ENCODE results near the gene RAB3IL1.

RAB3IL1 gene

GRCh38 chr11:61918251-61918937 lies 1.0 kb upstream of the RAB3IL1 start:
- Histone ChIP-seq H3K27ac (ENCODE audit: low read length) (peak overlapping the region; percentile 49), H3K4me3 (ENCODE audit: low read length in 2 of 2) (peak overlapping the region; percentile 70 to 74), H3K27me3 (ENCODE audit: control insufficient read depth in 1 of 2, insufficient read depth in 2 of 2, low read length in 2 of 2) (peaks cover 10% of the 10 kb centered on the region in 2 donors)

GRCh38 chr11:61916737-61917333 lies 531 bp downstream of the RAB3IL1 start:
- Histone ChIP-seq H3K9me3 (ENCODE audit: control insufficient read depth in 2 of 2, low read length in 2 of 2) (no peaks in the 10 kb centered on the region), H3K36me3 (ENCODE audit: control insufficient read depth in 2 of 2, insufficient read depth in 2 of 2, low read length in 2 of 2) (no peaks in the 10 kb centered on the region), H3K27ac (ENCODE audit: low read length) (no peak overlapping the region), H3K4me1 (ENCODE audit: control insufficient read depth, insufficient read depth, low read length) (peaks cover 43% of the 10 kb centered on the region), H3K9ac (ENCODE audit: low read length in 2 of 2) (peak overlapping the region in 1 of 2 donors; percentile 62), H3K4me3 (ENCODE audit: low read length in 2 of 2) (peak overlapping the region; percentile 26 to 74), H3K27me3 (ENCODE audit: control insufficient read depth in 1 of 2, insufficient read depth in 2 of 2, low read length in 2 of 2) (peaks cover 8 to 10% of the 10 kb centered on the region in 2 donors)

More at GRCh38 chr11:61918251-61918937, 1.0 kb upstream of the RAB3IL1 start:
- Histone ChIP-seq H3K9ac (ENCODE audit: low read length in 2 of 2) (peak overlapping the region; percentile 72 to 74), H3K9me3 (ENCODE audit: control insufficient read depth in 2 of 2, low read length in 2 of 2) (no peaks in the 10 kb centered on the region), H3K36me3 (ENCODE audit: control insufficient read depth in 2 of 2, insufficient read depth in 2 of 2, low read length in 2 of 2) (no peaks in the 10 kb centered on the region), H3K4me1 (ENCODE audit: control insufficient read depth, insufficient read depth, low read length) (peaks cover 41% of the 10 kb centered on the region)

GRCh38 chr11:61914471-61915171 lies 2.7 kb downstream of the RAB3IL1 start:
- Histone ChIP-seq H3K9ac (ENCODE audit: low read length in 2 of 2) (no peak overlapping the region), H3K27ac (ENCODE audit: low read length) (no peak overlapping the region), H3K4me3 (ENCODE audit: low read length in 2 of 2) (no peak overlapping the region), H3K27me3 (ENCODE audit: control insufficient read depth in 1 of 2, insufficient read depth in 2 of 2, low read length in 2 of 2) (peaks cover under 1 to 3% of the 10 kb centered on the region in 2 donors), H3K36me3 (ENCODE audit: control insufficient read depth in 2 of 2, insufficient read depth in 2 of 2, low read length in 2 of 2) (no peaks in the 10 kb centered on the region), H3K4me1 (ENCODE audit: control insufficient read depth, insufficient read depth, low read length) (peaks cover 33% of the 10 kb centered on the region), H3K9me3 (ENCODE audit: control insufficient read depth in 2 of 2, low read length in 2 of 2) (no peaks in the 10 kb centered on the region)

- no peak overlapping the region for H3K4me3 ChIP-seq (ENCODE audit: low read length in 2 of 2)
- no peaks in the 10 kb centered on the region for H3K36me3 ChIP-seq (ENCODE audit: control insufficient read depth in 2 of 2, insufficient read depth in 2 of 2, low read length in 2 of 2)
- no peaks in the 10 kb centered on the region for H3K9me3 ChIP-seq (ENCODE audit: control insufficient read depth in 2 of 2, low read length in 2 of 2)
- H3K27ac ChIP-seq (ENCODE audit: low read length) = no peak overlapping the region
- H3K4me1 ChIP-seq (ENCODE audit: control insufficient read depth, insufficient read depth, low read length) = peaks cover 36% of the 10 kb centered on the region
- no peak overlapping the region for H3K9ac ChIP-seq (ENCODE audit: low read length in 2 of 2)
- H3K27me3 ChIP-seq (ENCODE audit: control insufficient read depth in 1 of 2, insufficient read depth in 2 of 2, low read length in 2 of 2) = no peaks in the 10 kb centered on the region
These were observed 3.5 kb downstream of the RAB3IL1 start for GRCh38 chr11:61913699-61914395.

GRCh38 chr11:61912991-61913698 lies 4.2 kb downstream of the RAB3IL1 start:
- no peak overlapping the region for H3K27ac ChIP-seq (ENCODE audit: low read length)
- no peak overlapping the region for H3K9ac ChIP-seq (ENCODE audit: low read length in 2 of 2)

GRCh38 chr11:61912530-61912898 lies 4.9 kb downstream of the RAB3IL1 start:
- no peaks in the 10 kb centered on the region for H3K27me3 ChIP-seq (ENCODE audit: control insufficient read depth in 1 of 2, insufficient read depth in 2 of 2, low read length in 2 of 2)
- H3K4me3 ChIP-seq (ENCODE audit: low read length in 2 of 2) = no peak overlapping the region
- no peak overlapping the region for H3K9ac ChIP-seq (ENCODE audit: low read length in 2 of 2)
- H3K4me1 ChIP-seq (ENCODE audit: control insufficient read depth, insufficient read depth, low read length) = peaks cover 33% of the 10 kb centered on the region
- H3K9me3 ChIP-seq (ENCODE audit: control insufficient read depth in 2 of 2, low read length in 2 of 2) = no peaks in the 10 kb centered on the region
- no peaks in the 10 kb centered on the region for H3K36me3 ChIP-seq (ENCODE audit: control insufficient read depth in 2 of 2, insufficient read depth in 2 of 2, low read length in 2 of 2)
- no peak overlapping the region for H3K27ac ChIP-seq (ENCODE audit: low read length)

More at GRCh38 chr11:61912991-61913698, 4.2 kb downstream of the RAB3IL1 start:
- H3K27me3 ChIP-seq (ENCODE audit: control insufficient read depth in 1 of 2, insufficient read depth in 2 of 2, low read length in 2 of 2) = no peaks in the 10 kb centered on the region
- peaks cover 37% of the 10 kb centered on the region for H3K4me1 ChIP-seq (ENCODE audit: control insufficient read depth, insufficient read depth, low read length)
- H3K36me3 ChIP-seq (ENCODE audit: control insufficient read depth in 2 of 2, insufficient read depth in 2 of 2, low read length in 2 of 2) = no peaks in the 10 kb centered on the region
- no peak overlapping the region for H3K4me3 ChIP-seq (ENCODE audit: low read length in 2 of 2)
- H3K9me3 ChIP-seq (ENCODE audit: control insufficient read depth in 2 of 2, low read length in 2 of 2) = no peaks in the 10 kb centered on the region

- Histone ChIP-seq H3K9ac (ENCODE audit: low read length in 2 of 2) (no peak overlapping the region), H3K27ac (ENCODE audit: low read length) (peak overlapping the region; percentile 18), H3K27me3 (ENCODE audit: control insufficient read depth in 1 of 2, insufficient read depth in 2 of 2, low read length in 2 of 2) (no peaks in the 10 kb centered on the region), H3K36me3 (ENCODE audit: control insufficient read depth in 2 of 2, insufficient read depth in 2 of 2, low read length in 2 of 2) (peaks cover 0 to under 1% of the 10 kb centered on the region in 2 donors), H3K9me3 (ENCODE audit: control insufficient read depth in 2 of 2, low read length in 2 of 2) (no peaks in the 10 kb centered on the region), H3K4me1 (ENCODE audit: control insufficient read depth, insufficient read depth, low read length) (peaks cover 32% of the 10 kb centered on the region), H3K4me3 (ENCODE audit: low read length in 2 of 2) (no peak overlapping the region)
These were observed 5.5 kb downstream of the RAB3IL1 start for GRCh38 chr11:61911701-61912529.

GRCh38 chr11:61911128-61911700 lies 6.2 kb downstream of the RAB3IL1 start:
- Histone ChIP-seq H3K36me3 (ENCODE audit: control insufficient read depth in 2 of 2, insufficient read depth in 2 of 2, low read length in 2 of 2) (peaks cover 4 to 5% of the 10 kb centered on the region in 2 donors), H3K27ac (ENCODE audit: low read length) (no peak overlapping the region), H3K9ac (ENCODE audit: low read length in 2 of 2) (no peak overlapping the region), H3K27me3 (ENCODE audit: control insufficient read depth in 1 of 2, insufficient read depth in 2 of 2, low read length in 2 of 2) (no peaks in the 10 kb centered on the region), H3K4me1 (ENCODE audit: control insufficient read depth, insufficient read depth, low read length) (peaks cover 32% of the 10 kb centered on the region), H3K9me3 (ENCODE audit: control insufficient read depth in 2 of 2, low read length in 2 of 2) (no peaks in the 10 kb centered on the region), H3K4me3 (ENCODE audit: low read length in 2 of 2) (no peak overlapping the region)

- Histone ChIP-seq H3K36me3 (ENCODE audit: control insufficient read depth in 2 of 2, insufficient read depth in 2 of 2, low read length in 2 of 2) (peaks cover 4 to 8% of the 10 kb centered on the region in 2 donors), H3K9me3 (ENCODE audit: control insufficient read depth in 2 of 2, low read length in 2 of 2) (no peaks in the 10 kb centered on the region), H3K9ac (ENCODE audit: low read length in 2 of 2) (no peak overlapping the region), H3K4me1 (ENCODE audit: control insufficient read depth, insufficient read depth, low read length) (peaks cover 32% of the 10 kb centered on the region), H3K27ac (ENCODE audit: low read length) (no peak overlapping the region), H3K27me3 (ENCODE audit: control insufficient read depth in 1 of 2, insufficient read depth in 2 of 2, low read length in 2 of 2) (no peaks in the 10 kb centered on the region), H3K4me3 (ENCODE audit: low read length in 2 of 2) (no peak overlapping the region)
These were observed 6.9 kb downstream of the RAB3IL1 start for GRCh38 chr11:61910187-61911127.

All from stomach smooth muscle (tissue), 2 donors.